ENCODE results near the gene SLC22A23. TPM values are rescaled to one million over a fixed set of nuclear protein-coding genes. Genes with fewer than 3 reads are reported as not detected.

SLC22A23 gene
- total RNA-seq, 4 donors from 2014 or later: 8.3 to 22.5 (median 12.8) TPM

DNA sequence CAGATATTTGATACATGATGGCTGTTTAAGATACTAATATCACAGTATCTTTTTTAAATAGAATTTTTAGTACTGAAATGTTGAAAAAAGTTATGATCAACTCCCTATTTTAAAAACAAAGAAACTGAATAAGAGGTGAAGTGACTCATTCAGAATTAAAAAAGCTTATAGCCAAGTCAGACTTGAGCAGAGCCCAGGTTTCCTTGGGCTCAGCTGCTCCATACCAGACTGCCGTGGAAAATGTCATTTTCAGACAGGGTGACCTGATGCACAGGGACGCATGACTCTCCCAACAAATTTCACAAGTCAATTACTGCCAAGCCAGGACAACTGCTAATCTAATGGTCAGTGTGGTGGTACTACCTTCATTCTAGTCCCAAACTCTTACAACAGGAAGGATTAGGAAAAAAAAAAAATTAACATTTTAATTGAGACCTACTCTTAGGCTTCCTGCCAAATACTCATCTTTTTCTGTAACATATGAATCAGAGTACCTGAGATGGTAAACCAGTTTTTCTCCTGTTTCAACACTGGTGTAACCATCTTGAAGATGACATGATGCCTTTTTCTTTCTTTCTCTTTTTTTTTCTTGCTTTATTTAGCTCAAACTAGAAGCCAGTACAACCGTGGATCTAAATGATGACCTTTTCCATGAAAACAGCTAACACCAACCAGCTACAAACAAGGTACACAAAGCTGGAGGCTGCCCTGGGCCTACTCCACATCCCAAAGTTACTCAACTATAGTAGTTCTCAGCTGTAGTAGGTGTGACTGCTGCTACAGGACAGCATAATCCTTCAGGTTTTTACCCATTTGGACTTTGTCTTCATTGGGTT lies 30.5 kb downstream of the SLC22A23 start:
- DNase-seq (ENCODE audit: low spot score): no peak
- TF ChIP-seq, protein P1, sequence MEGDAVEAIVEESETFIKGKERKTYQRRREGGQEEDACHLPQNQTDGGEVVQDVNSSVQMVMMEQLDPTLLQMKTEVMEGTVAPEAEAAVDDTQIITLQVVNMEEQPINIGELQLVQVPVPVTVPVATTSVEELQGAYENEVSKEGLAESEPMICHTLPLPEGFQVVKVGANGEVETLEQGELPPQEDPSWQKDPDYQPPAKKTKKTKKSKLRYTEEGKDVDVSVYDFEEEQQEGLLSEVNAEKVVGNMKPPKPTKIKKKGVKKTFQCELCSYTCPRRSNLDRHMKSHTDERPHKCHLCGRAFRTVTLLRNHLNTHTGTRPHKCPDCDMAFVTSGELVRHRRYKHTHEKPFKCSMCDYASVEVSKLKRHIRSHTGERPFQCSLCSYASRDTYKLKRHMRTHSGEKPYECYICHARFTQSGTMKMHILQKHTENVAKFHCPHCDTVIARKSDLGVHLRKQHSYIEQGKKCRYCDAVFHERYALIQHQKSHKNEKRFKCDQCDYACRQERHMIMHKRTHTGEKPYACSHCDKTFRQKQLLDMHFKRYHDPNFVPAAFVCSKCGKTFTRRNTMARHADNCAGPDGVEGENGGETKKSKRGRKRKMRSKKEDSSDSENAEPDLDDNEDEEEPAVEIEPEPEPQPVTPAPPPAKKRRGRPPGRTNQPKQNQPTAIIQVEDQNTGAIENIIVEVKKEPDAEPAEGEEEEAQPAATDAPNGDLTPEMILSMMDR (IDR thresholded peaks at IDR 0.05): no peak
- ATAC-seq (ENCODE audit: low FRiP score): no peak

DNA sequence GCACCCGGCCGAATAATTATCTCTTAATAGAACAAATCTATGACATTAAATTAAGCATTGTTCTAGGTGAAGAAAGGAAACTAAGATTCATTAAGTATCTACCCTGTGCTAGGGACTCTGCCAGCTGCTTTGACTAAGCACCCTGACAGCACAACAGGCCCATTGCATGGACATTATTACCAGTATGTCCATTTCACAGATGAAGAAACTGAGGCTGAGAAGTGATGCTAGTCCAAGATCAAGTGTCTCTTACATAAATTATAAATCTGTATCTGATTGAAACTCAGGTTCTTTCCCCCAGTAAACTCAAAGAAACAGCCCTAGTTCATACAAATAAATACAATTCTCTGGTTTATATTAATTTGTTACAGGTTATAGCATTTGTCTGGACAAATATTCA lies 31.3 kb downstream of the SLC22A23 start:
- no peak for DNase-seq (ENCODE audit: low spot score)
- TF ChIP-seq, protein P1 (IDR thresholded peaks at IDR 0.05): no peak
- ATAC-seq (ENCODE audit: low FRiP score): no peak

DNA sequence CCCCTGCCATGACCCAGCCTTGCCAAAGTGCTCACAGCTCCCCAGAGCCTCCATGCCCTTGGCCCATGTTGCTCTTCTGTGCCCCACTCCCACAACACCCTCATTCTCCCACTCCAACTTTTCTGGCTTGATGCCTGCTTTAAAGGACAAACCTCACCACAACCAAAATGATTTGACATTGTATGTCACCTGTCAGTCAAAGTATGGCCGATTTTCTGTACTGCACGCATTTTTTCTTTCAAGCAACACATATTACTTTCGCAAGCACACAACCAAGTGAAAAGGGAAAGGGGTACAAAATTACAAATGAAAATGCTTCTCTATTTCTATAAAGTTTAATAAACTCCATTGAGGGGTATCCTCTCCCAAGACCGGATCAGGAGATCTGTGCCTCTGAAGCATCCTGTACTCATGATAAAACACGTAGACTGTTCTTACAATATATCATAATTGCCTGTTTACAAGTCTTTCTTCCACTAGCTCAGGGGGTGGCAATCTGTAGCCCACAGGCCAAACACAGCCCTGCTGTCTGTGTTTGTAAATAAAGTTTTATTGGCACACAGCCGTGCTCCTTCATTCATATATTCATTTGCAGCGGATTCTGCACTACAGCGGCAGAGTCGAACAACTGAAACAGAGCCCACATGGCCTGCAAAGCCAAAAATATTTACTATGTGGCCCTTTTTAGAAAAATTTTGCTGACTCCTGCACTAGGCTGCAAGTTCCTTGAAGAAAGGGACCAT lies 32.5 kb downstream of the SLC22A23 start:
- no peak for ATAC-seq (ENCODE audit: low FRiP score)
- TF ChIP-seq, protein P1 (IDR thresholded peaks at IDR 0.05): no peak

DNA sequence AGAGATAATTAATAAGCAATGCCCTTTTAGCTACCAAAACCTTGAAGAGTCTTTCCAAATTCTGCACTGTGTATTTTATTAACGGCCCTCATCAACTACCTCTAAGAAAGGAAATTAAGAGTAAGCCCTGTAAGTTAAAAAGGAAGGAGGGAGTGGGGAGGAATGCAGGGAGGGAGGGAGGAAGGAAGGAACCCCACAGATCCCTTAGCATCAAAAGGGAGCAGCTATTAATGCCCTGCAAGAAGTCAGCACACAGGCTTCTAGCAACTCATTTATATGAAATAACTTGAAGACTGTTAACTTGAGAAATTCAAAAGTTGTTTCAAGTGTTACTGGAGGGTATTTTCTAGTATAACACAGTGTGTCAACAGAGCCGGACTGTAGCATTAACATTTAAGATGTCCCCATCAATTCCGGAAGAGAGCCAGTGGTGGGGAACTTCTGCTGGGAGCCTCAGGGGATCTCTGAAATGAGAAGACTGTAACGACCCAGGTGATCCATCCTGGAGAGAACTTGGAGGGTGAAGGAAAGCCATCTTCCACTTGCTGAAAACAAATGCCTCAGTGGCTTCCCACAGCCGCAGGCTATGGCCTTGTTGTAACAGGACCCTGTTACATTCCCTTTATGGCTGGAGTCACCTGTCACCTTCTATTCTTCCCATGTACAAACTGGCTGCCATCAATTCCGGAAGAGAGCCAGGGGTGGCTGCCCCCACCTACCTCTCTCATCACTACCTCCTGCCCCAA lies 33.2 kb downstream of the SLC22A23 start:
- no peak for DNase-seq (ENCODE audit: low spot score)
- no peak for ATAC-seq (ENCODE audit: low FRiP score)
- TF ChIP-seq, protein P1 (IDR thresholded peaks at IDR 0.05): no peak

More for the DNA sequence above, 32.5 kb downstream of the SLC22A23 start:
- no peak for DNase-seq (ENCODE audit: low spot score)

DNA sequence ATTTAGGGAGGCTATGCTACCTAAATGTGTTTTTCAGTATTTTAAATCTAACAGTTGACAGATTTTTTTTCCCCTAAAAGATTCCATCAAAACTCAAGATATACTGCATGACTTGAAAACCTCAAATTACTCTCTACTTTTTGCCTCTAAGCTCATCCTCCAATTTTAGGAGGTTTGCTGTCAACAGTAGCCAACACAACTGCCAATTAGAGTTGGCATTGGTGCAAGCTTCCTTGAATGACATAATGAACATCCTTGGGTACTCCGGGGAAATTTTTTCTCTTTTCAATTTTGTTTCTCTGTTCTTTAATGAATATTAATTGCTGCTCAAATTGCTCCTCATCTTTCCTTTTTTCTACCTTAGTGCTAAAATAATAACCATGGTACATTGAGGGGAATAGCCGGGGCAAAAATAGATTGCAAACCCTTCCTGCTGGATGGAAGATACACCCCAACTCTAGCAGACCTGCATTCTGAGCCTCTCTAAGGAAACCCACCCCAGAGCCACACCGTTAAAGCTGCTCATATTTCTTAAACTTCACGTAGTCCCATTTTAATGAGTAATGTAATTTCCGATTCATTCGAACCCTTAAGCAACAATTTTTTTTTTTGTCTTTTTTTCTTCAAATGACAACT lies 34.3 kb downstream of the SLC22A23 start:
- DNase-seq (ENCODE audit: low spot score): no peak
- TF ChIP-seq, protein P1 (IDR thresholded peaks at IDR 0.05): no peak
- ATAC-seq (ENCODE audit: low FRiP score): no peak

DNA sequence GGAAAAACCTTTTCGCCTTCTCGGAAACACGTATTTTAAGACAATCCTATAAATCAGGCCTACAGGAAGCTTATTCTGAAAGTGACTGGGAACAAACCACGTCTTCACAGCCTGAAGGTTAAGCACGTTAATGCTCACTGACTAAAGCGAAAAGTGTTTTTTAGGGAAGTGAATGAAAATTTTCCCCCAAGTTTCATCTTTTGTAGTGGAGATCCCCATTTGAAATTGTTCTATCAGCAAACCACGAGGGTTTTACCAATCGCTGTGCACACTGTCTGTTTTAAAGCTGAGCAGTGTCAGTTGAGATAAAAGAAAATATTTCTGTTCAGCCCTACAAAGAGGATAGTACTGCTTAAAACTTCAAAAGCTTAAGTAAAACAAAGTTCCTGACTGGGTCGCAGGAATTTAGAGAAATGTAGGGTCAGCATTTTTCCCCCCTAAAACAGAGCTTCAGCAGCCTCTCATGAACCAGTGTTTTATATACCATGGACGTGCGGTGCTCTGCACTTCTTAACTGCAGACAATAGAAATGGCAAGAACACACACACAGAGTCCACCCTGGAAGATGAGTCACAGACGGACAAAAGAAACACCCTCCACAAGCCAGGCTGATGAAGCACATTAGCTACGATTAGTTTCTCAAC lies 34.9 kb downstream of the SLC22A23 start:
- TF ChIP-seq, protein P1 (IDR thresholded peaks at IDR 0.05): no peak
- ATAC-seq (ENCODE audit: low FRiP score) (peak; percentile 57), DNase-seq (ENCODE audit: low spot score) (no peak)

All from omental fat pad (tissue), 4 donors.